Measurements from ENCODE around the gene FLVCR2. TPM values are rescaled to one million over a fixed set of nuclear protein-coding genes. Genes with fewer than 3 reads are reported as not detected.

Gene FLVCR2
- total RNA-seq, 1 experiment from 2014 or later: 13.4 TPM

GRCh38 chr14:75675265-75675960 lies 97.0 kb downstream of the FLVCR2 start:
- Histone ChIP-seq H3K27me3 (replicated peaks; ENCODE audit: control insufficient read depth, insufficient read depth, low read length) (no peaks in the 10 kb centered on the region), H3K36me3 (ENCODE audit: control insufficient read depth, insufficient read depth, low read length) (no peaks in the 10 kb centered on the region), H3K4me3 (ENCODE audit: low read depth, low read length) (no peak overlapping the region), H3K4me1 (no peaks in the 10 kb centered on the region), H3K9me3 (no peaks in the 10 kb centered on the region)
- BruUV-seq (replicated peaks): no TSS peak
- no peak for TF ChIP-seq CTCF (IDR thresholded peaks at IDR 0.05; ENCODE audit: insufficient read depth in 1 of 2, low read depth in 1 of 2, low read length in 1 of 2, severe bottlenecking in 1 of 2, unreplicated experiment in 1 of 2)
- no peaks in the 10 kb centered on the region for H3K4me1 Mint-ChIP-seq (ENCODE audit: low read depth, unreplicated experiment)
- intact Hi-C loops (cut with micrococcal nuclease; ENCODE audit: unreplicated experiment): no loop called here
- ChIA-PET CTCF (no interaction called here), POLR2A (no interaction called here)
- H3K36me3 Mint-ChIP-seq (ENCODE audit: insufficient read depth, unreplicated experiment): peaks cover 7% of the 10 kb centered on the region
- no peaks in the 10 kb centered on the region for H3K27me3 Mint-ChIP-seq (ENCODE audit: insufficient read depth, unreplicated experiment)
- no peak overlapping the region for H3K27ac Mint-ChIP-seq (ENCODE audit: unreplicated experiment)
- no peak overlapping the region for H3K4me3 Mint-ChIP-seq (ENCODE audit: unreplicated experiment)
- DNase-seq: no peak
- no peaks in the 10 kb centered on the region for H3K9me3 Mint-ChIP-seq (ENCODE audit: unreplicated experiment)

- ChIA-PET CTCF (no interaction called here), POLR2A (no interaction called here)
- Histone ChIP-seq H3K4me1 (peaks cover 8% of the 10 kb centered on the region), H3K36me3 (ENCODE audit: control insufficient read depth, insufficient read depth, low read length) (no peaks in the 10 kb centered on the region), H3K9me3 (no peaks in the 10 kb centered on the region), H3K27me3 (replicated peaks; ENCODE audit: control insufficient read depth, insufficient read depth, low read length) (no peaks in the 10 kb centered on the region), H3K4me3 (ENCODE audit: low read depth, low read length) (no peak overlapping the region)
- no peaks in the 10 kb centered on the region for H3K9me3 Mint-ChIP-seq (ENCODE audit: unreplicated experiment)
- no peaks in the 10 kb centered on the region for H3K27me3 Mint-ChIP-seq (ENCODE audit: insufficient read depth, unreplicated experiment)
- no peak for TF ChIP-seq CTCF (IDR thresholded peaks at IDR 0.05; ENCODE audit: insufficient read depth in 1 of 2, low read depth in 1 of 2, low read length in 1 of 2, severe bottlenecking in 1 of 2, unreplicated experiment in 1 of 2)
- no TSS peak for BruUV-seq (replicated peaks)
- intact Hi-C loops (cut with micrococcal nuclease; ENCODE audit: unreplicated experiment): no loop called here
- H3K27ac Mint-ChIP-seq (ENCODE audit: unreplicated experiment): peak overlapping the region; percentile 50
- peaks cover 13% of the 10 kb centered on the region for H3K4me1 Mint-ChIP-seq (ENCODE audit: low read depth, unreplicated experiment)
- peak in 1 of 2 experiments; percentile 3 for DNase-seq
- H3K36me3 Mint-ChIP-seq (ENCODE audit: insufficient read depth, unreplicated experiment): peaks cover 35% of the 10 kb centered on the region
- no peak overlapping the region for H3K4me3 Mint-ChIP-seq (ENCODE audit: unreplicated experiment)
Observed at GRCh38 chr14:75685910-75686309, 107.5 kb downstream of the FLVCR2 start.

GRCh38 chr14:75689012-75689411 lies 110.6 kb downstream of the FLVCR2 start:
- Mint-ChIP-seq H3K4me3 (ENCODE audit: unreplicated experiment) (no peak overlapping the region), H3K27ac (ENCODE audit: unreplicated experiment) (no peak overlapping the region), H3K9me3 (ENCODE audit: unreplicated experiment) (peaks cover 16% of the 10 kb centered on the region), H3K27me3 (ENCODE audit: insufficient read depth, unreplicated experiment) (no peaks in the 10 kb centered on the region), H3K36me3 (ENCODE audit: insufficient read depth, unreplicated experiment) (peaks cover 40% of the 10 kb centered on the region), H3K4me1 (ENCODE audit: low read depth, unreplicated experiment) (peaks cover 13% of the 10 kb centered on the region)
- CTCF ChIA-PET: no interaction called here
- no TSS peak for BruUV-seq (replicated peaks)
- H3K9me3 ChIP-seq: 0 out of 2 replicates have a peak, but pooled peaks cover 2% of the 10 kb centered on the region
- POLR2A ChIA-PET: no interaction called here
- H3K36me3 ChIP-seq (ENCODE audit: control insufficient read depth, insufficient read depth, low read length): no peaks in the 10 kb centered on the region
- no peak for DNase-seq
- intact Hi-C loops (cut with micrococcal nuclease; ENCODE audit: unreplicated experiment): no loop called here
- TF ChIP-seq CTCF (IDR thresholded peaks at IDR 0.05; ENCODE audit: insufficient read depth in 1 of 2, low read depth in 1 of 2, low read length in 1 of 2, severe bottlenecking in 1 of 2, unreplicated experiment in 1 of 2): no peak
- no peak overlapping the region for H3K4me3 ChIP-seq (ENCODE audit: low read depth, low read length)
- no peaks in the 10 kb centered on the region for H3K27me3 ChIP-seq (replicated peaks; ENCODE audit: control insufficient read depth, insufficient read depth, low read length)
- peaks cover 8% of the 10 kb centered on the region for H3K4me1 ChIP-seq
